ENCODE measurements around the gene PALS2. TPM values are rescaled to one million over a fixed set of nuclear protein-coding genes. Genes with fewer than 3 reads are reported as not detected.

Gene PALS2
- total RNA-seq, 1 experiment from 2014 or later: 44.6 TPM

GRCh38 chr7:24536682-24537081 is 36.6 kb upstream of the PALS2 start (continued):
- no peak for TF ChIP-seq YY1 (IDR thresholded peaks at IDR 0.05; ENCODE audit: extremely low read depth, insufficient replicate concordance, low read depth, low read length)

GRCh38 chr7:24540956-24541355 is 32.3 kb upstream of the PALS2 start:
- intact Hi-C loops (cut with micrococcal nuclease): no loop called here
- Histone ChIP-seq H4K20me1 (ENCODE audit: insufficient read depth) (no peaks in the 10 kb centered on the region), H3K9me3 (ENCODE audit: control insufficient read depth in 1 of 2, insufficient read depth in 1 of 2, low read depth in 1 of 2, low read length in 2 of 2) (no peaks in the 10 kb centered on the region), H3K9ac (ENCODE audit: low read length) (no peak overlapping the region), H3K79me2 (ENCODE audit: insufficient read depth, low read length) (no peaks in the 10 kb centered on the region), H3K4me2 (ENCODE audit: low read length) (no peak overlapping the region), H3K27ac (ENCODE audit: low read depth, low read length) (no peak overlapping the region), H3K9me2 (ENCODE audit: insufficient read depth) (no peaks in the 10 kb centered on the region), H3K4me3 (replicated peaks in 1 of 2; ENCODE audit: low read depth in 1 of 2, low read length in 2 of 2) (no peak overlapping the region), H2AFZ (ENCODE audit: low read depth, low read length, poor library complexity, severe bottlenecking) (no peak overlapping the region), H3K36me3 (ENCODE audit: control insufficient read depth in 1 of 2, insufficient read depth in 2 of 2, low read length in 2 of 2) (no peaks in the 10 kb centered on the region), H3K27me3 (ENCODE audit: insufficient read depth, low read length) (0 out of 2 replicates have a peak, but pooled peaks cover 6% of the 10 kb centered on the region), H3K4me1 (ENCODE audit: control insufficient read depth in 1 of 2, insufficient read depth in 2 of 2, low read length in 2 of 2) (no peaks in the 10 kb centered on the region)
- CTCF ChIA-PET: no interaction called here
- ATAC-seq (no peak), DNase-seq (ENCODE audit: low read depth, low spot score) (no peak)
- BruUV-seq (replicated peaks): no TSS peak
- TF ChIP-seq FOSL1 (IDR thresholded peaks at IDR 0.05; ENCODE audit: low read depth): no peak
- no peak for TF ChIP-seq TCF7L2 (IDR thresholded peaks at IDR 0.05; ENCODE audit: borderline replicate concordance, extremely low read depth, insufficient read depth, insufficient read length)
- no peak for TF ChIP-seq MAX (IDR thresholded peaks at IDR 0.05)
- TF ChIP-seq SRF (IDR thresholded peaks at IDR 0.05; ENCODE audit: low read depth): no peak
- no peak for TF ChIP-seq EZH2phosphoT487 (IDR thresholded peaks at IDR 0.05; ENCODE audit: borderline replicate concordance)
- no peak for TF ChIP-seq POLR2A (IDR thresholded peaks at IDR 0.05; ENCODE audit: borderline replicate concordance, extremely low read depth, insufficient read depth, insufficient read length)
- no peak for TF ChIP-seq YY1 (IDR thresholded peaks at IDR 0.05; ENCODE audit: extremely low read depth, insufficient replicate concordance, low read depth, low read length)
- TF ChIP-seq POLR2AphosphoS5 (IDR thresholded peaks at IDR 0.05; ENCODE audit: low read depth, low read length): no peak
- TF ChIP-seq JUND (IDR thresholded peaks at IDR 0.05): no peak
- TF ChIP-seq EZH2 (IDR thresholded peaks at IDR 0.05): no peak
- TF ChIP-seq REST (IDR thresholded peaks at IDR 0.05; ENCODE audit: low read depth): no peak
- TF ChIP-seq EGR1 (IDR thresholded peaks at IDR 0.05; ENCODE audit: low read depth): no peak
- no peak for TF ChIP-seq ZFX (IDR thresholded peaks at IDR 0.05)
- no peak for TF ChIP-seq SP1 (IDR thresholded peaks at IDR 0.05; ENCODE audit: low read depth)
- no peak for TF ChIP-seq CBX3 (IDR thresholded peaks at IDR 0.05; ENCODE audit: low read depth)
- TF ChIP-seq RAD21 (IDR thresholded peaks at IDR 0.05; ENCODE audit: low read depth): no peak
- TF ChIP-seq CEBPB (IDR thresholded peaks at IDR 0.05; ENCODE audit: low read depth): no peak
- TF ChIP-seq ZBTB33 (IDR thresholded peaks at IDR 0.05; ENCODE audit: extremely low read depth, insufficient replicate concordance, low read length): no peak
- TF ChIP-seq ELF1 (IDR thresholded peaks at IDR 0.05; ENCODE audit: borderline replicate concordance, low read depth): no peak
- no peak for TF ChIP-seq CTCF (IDR thresholded peaks at IDR 0.05 in 2 of 3, conservative IDR thresholded peaks at IDR 0.05 in 1 of 3; ENCODE audit: borderline replicate concordance in 1 of 3, insufficient read depth in 1 of 3, low read depth in 2 of 3, low read length in 2 of 3)
- RAD21 ChIA-PET (ENCODE audit: low non-redundant PET in 1 of 2, low total read pairs in 2 of 2, uncharacterized antibody in 2 of 2, unreplicated experiment in 2 of 2): no interaction called here
- POLR2A ChIA-PET: no interaction called here
